ENCODE measurements around the gene CCDC158. TPM values are rescaled to one million over a fixed set of nuclear protein-coding genes. Genes with fewer than 3 reads are reported as not detected.

The CCDC158 gene
- total and polyA plus RNA-seq, 2 of the 8 experiments (the other 6 are each of a cell fraction or from before 2014, with no cell fraction given), result not detected

DNA sequence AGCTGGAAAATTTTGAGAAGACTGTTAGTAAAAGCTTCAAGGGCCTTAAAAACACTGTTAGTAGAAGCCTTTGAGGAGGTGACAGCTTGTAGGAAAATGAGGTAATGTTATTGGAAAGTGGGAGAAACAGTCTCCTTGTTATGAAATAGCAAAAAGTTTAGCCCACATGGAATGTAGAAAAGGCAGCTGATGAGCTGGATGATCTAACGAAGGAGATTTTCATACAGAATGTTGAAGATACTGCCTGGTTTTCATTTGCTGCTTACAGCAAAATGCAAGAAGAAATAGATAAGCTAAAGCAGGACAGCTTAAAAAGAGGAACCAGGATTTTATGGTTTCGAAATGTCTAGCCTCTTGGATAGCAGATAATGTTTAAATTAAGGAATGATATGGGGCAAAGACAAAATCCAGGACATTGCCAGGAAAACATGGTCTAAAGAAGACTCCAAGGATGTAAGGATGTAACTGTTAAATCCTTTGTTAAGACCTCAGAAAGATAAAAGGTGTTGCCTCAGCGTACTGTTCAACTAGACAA is 124.6 kb downstream of the CCDC158 start:
- H3K36me3 ChIP-seq (ENCODE audit: control insufficient read depth in 2 of 4, insufficient read depth in 4 of 4, low read length in 3 of 4), result no peaks in the 10 kb centered on the region
- WGBS, 2 experiments (ENCODE audit: extremely low coverage in 1 of 2, insufficient coverage in 1 of 2, insufficient read length in 1 of 2, insufficient replicate concordance in 2 of 2, low coverage in 1 of 2, low lambda C conversion rate in 2 of 2, missing lambda C conversion rate in 1 of 2), result 87% methylated on average over 3 of the region's 3 CpGs; no CpG with 5 or more reads in 1 of the 2 experiments
- TF ChIP-seq BACH1 (IDR thresholded peaks at IDR 0.05; ENCODE audit: low read length) (no peak), CHD2 (IDR thresholded peaks at IDR 0.05; ENCODE audit: low read length) (no peak), NANOG (IDR thresholded peaks at IDR 0.05; ENCODE audit: insufficient read depth, low read depth, low read length, poor library complexity, severe bottlenecking) (no peak), EGR1 (IDR thresholded peaks at IDR 0.05; ENCODE audit: borderline replicate concordance, low read depth, low read length) (no peak), KDM4A (IDR thresholded peaks at IDR 0.05; ENCODE audit: low read depth, low read length, severe bottlenecking) (no peak), POLR2A (IDR thresholded peaks at IDR 0.05; ENCODE audit: control extremely low read depth in 1 of 2, low read depth in 2 of 2, low read length in 2 of 2) (no peak), CBX5 (IDR thresholded peaks at IDR 0.05; ENCODE audit: low read depth, low read length) (no peak), SP2 (IDR thresholded peaks at IDR 0.05; ENCODE audit: low read length) (no peak), PHF8 (conservative IDR thresholded peaks at IDR 0.05; ENCODE audit: low read depth, low read length) (no peak), BCL11A (IDR thresholded peaks at IDR 0.05; ENCODE audit: low read depth in 2 of 2, low read length in 2 of 2) (no peak), CBX8 (IDR thresholded peaks at IDR 0.05; ENCODE audit: borderline replicate concordance, low read depth, low read length) (no peak)
- TF ChIP-seq, protein P1, sequence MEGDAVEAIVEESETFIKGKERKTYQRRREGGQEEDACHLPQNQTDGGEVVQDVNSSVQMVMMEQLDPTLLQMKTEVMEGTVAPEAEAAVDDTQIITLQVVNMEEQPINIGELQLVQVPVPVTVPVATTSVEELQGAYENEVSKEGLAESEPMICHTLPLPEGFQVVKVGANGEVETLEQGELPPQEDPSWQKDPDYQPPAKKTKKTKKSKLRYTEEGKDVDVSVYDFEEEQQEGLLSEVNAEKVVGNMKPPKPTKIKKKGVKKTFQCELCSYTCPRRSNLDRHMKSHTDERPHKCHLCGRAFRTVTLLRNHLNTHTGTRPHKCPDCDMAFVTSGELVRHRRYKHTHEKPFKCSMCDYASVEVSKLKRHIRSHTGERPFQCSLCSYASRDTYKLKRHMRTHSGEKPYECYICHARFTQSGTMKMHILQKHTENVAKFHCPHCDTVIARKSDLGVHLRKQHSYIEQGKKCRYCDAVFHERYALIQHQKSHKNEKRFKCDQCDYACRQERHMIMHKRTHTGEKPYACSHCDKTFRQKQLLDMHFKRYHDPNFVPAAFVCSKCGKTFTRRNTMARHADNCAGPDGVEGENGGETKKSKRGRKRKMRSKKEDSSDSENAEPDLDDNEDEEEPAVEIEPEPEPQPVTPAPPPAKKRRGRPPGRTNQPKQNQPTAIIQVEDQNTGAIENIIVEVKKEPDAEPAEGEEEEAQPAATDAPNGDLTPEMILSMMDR (IDR thresholded peaks at IDR 0.05; ENCODE audit: control extremely low read depth in 1 of 3, insufficient read depth in 1 of 3, low read depth in 1 of 3, low read length in 3 of 3), result no peak

More for the DNA sequence above, 124.6 kb downstream of the CCDC158 start:
- Histone ChIP-seq H3K79me2 (ENCODE audit: control insufficient read depth in 1 of 2, insufficient read depth in 2 of 2, low read length in 2 of 2) (no peaks in the 10 kb centered on the region), H4K91ac (replicated peaks; ENCODE audit: insufficient read length, low read length) (no peak overlapping the region), H3K79me1 (ENCODE audit: low read depth, low read length) (no peaks in the 10 kb centered on the region), H3K27me3 (replicated peaks in 1 of 4; ENCODE audit: control insufficient read depth in 3 of 4, extremely low read depth in 1 of 4, insufficient read depth in 3 of 4, low read length in 3 of 4) (no peaks in the 10 kb centered on the region), H3K4me3 (ENCODE audit: extremely low read depth in 1 of 4, insufficient read depth in 2 of 4, low read depth in 3 of 4, low read length in 4 of 4) (no peak overlapping the region), H2BK5ac (ENCODE audit: low read depth, low read length) (no peak overlapping the region), H3K14ac (ENCODE audit: insufficient read length) (no peak overlapping the region), H3K23ac (ENCODE audit: insufficient read length) (no peak overlapping the region), H3K9me3 (ENCODE audit: insufficient read depth in 2 of 2, low read depth in 1 of 2, low read length in 1 of 2) (peaks cover 0 to 10% of the 10 kb centered on the region in 2 experiments; a peak in 2 of 4 replicates), H3K27ac (ENCODE audit: low read depth, low read length) (no peak overlapping the region), H4K5ac (ENCODE audit: insufficient read length, low read depth, low read length) (no peak overlapping the region), H3K56ac (replicated peaks; ENCODE audit: insufficient read length, low read depth, low read length) (no peak overlapping the region), H2AFZ (ENCODE audit: low read length) (no peak overlapping the region), H3K23me2 (ENCODE audit: low read depth, low read length) (no peaks in the 10 kb centered on the region), H2BK15ac (ENCODE audit: low read length) (no peak overlapping the region), H3K9ac (replicated peaks in 1 of 4; ENCODE audit: extremely low read depth in 1 of 4, low read depth in 3 of 4, low read length in 3 of 4) (no peak overlapping the region), H3K4me1 (replicated peaks in 1 of 4; ENCODE audit: control insufficient read depth in 3 of 4, insufficient read depth in 4 of 4, low read length in 3 of 4) (no peaks in the 10 kb centered on the region), H2BK120ac (replicated peaks; ENCODE audit: low read depth, low read length) (no peak overlapping the region), H2BK20ac (ENCODE audit: low read length) (no peak overlapping the region), H3K4me2 (ENCODE audit: insufficient read depth in 1 of 2, low read depth in 2 of 2, low read length in 2 of 2) (no peak overlapping the region), H3K4ac (replicated peaks; ENCODE audit: insufficient read length, low read depth, low read length) (no peak overlapping the region), H4K20me1 (replicated peaks in 1 of 2; ENCODE audit: control insufficient read depth in 1 of 2, insufficient read depth in 2 of 2, low read length in 2 of 2) (no peaks in the 10 kb centered on the region), H2BK12ac (ENCODE audit: low read depth, low read length) (no peak overlapping the region), H3K18ac (ENCODE audit: extremely low read depth, low read length) (no peak overlapping the region), H2AK5ac (ENCODE audit: low read depth, low read length) (no peak overlapping the region), H4K8ac (ENCODE audit: extremely low read depth, insufficient read depth, low read length) (no peak overlapping the region)
- FAIRE-seq (no peak), DNase-seq (ENCODE audit: low read depth in 1 of 2, low spot score in 2 of 2) (no peak)
- CTCF ChIA-PET (ENCODE audit: partially characterized antibody), result interaction anchor here (1.1 to 5.2 kb wide), 4 partner anchors 11 to 81 kb away, joined by 3 to 24 read pairs (median 12); partner anchors contain the start of gene STBD1
- POLR2A ChIA-PET (ENCODE audit: partially characterized antibody), result interaction anchor here (1.4 kb wide), 1 partner anchor 9 kb away, joined by 3 read pairs; no protein-coding TSS in a partner anchor

Measured in H1 (cell line).